SK-N-SH (cell line): ENCODE data around the gene ZNF837.
"Not testable (repeated sequence)": the region's sequence is repeated elsewhere in the genome, so short reads cannot be mapped to it uniquely, and the experiment has no call there.

Source experiments
- EZH2phosphoT487 ChIP-seq: fragments of 200-600 bp; sonication (generic); IDR thresholded peaks from 2 replicates; pipeline ENCODE4 v1.6.1; 2017; ENCODE audit warnings: low read depth, mixed run types, mild to moderate bottlenecking, antibody characterized with exemption, moderate library complexity, borderline replicate concordance
- GABPA ChIP-seq: IDR thresholded peaks from 2 replicates; pipeline ENCODE4 v1.4.0; 2012; ENCODE audit warnings: low read depth, mild to moderate bottlenecking
- MXI1 ChIP-seq: IDR thresholded peaks from 2 replicates; pipeline ENCODE4 v1.6.1; 2012; ENCODE audit warnings: mild to moderate bottlenecking, low read depth, low read length, improper control_type of control experiment
- RAD21 ChIP-seq: IDR thresholded peaks from 2 replicates; pipeline ENCODE4 v1.6.1; 2012; ENCODE audit warnings: mild to moderate bottlenecking, low read length
- RCOR1 ChIP-seq: fragments of 150-350 bp; IDR thresholded peaks from 2 replicates; pipeline ENCODE4 v1.6.1; 2017; ENCODE audit warnings: antibody characterized with exemption, low read length
- REST ChIP-seq: IDR thresholded peaks from 2 replicates; pipeline ENCODE4 v1.6.1; 2012; ENCODE audit warnings: mild to moderate bottlenecking, low read depth, low read length, moderate library complexity
- TEAD4 ChIP-seq: IDR thresholded peaks from 2 replicates; pipeline ENCODE4 v1.4.0; 2012; ENCODE audit warnings: mild to moderate bottlenecking, borderline replicate concordance; ENCODE audit not compliant: insufficient read depth
- YY1 ChIP-seq: IDR thresholded peaks from 2 replicates; pipeline ENCODE4 v1.4.0; 2012; ENCODE audit warnings: low read depth, mild to moderate bottlenecking
- TF ChIP-seq, protein P1 (sequence below): fragments of 200-600 bp; sonication (generic); IDR thresholded peaks from 2 replicates; pipeline ENCODE4 v1.6.1; 2017; ENCODE audit warnings: antibody characterized with exemption, mild to moderate bottlenecking, moderate library complexity
- TF ChIP-seq, protein P2 (sequence below): fragments of 150-350 bp; IDR thresholded peaks from 2 replicates; pipeline ENCODE4 v1.6.1; 2017; ENCODE audit warnings: antibody characterized with exemption, low read length, low read depth, borderline replicate concordance

DNA sequence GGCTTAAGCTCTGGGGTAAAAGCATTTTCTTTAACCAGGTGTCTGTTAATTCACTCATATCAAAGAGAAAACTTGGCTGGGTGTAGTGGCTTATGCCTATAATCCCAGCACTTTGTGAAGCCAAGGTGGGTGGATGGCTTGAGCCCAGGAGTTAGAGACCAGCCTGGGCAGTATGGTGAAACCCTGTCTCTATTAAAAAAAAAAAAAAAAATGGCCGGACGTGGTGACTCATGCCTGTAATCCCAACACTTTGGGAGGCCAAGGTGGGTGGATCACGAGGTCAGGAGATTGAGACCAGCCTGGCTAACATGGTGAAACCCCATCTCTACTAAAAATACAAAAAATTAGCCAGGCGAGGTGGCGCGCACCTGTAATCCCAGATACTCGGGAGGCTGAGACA, 4.1 kb downstream of the ZNF837 start:
- TF ChIP-seq, protein P1, sequence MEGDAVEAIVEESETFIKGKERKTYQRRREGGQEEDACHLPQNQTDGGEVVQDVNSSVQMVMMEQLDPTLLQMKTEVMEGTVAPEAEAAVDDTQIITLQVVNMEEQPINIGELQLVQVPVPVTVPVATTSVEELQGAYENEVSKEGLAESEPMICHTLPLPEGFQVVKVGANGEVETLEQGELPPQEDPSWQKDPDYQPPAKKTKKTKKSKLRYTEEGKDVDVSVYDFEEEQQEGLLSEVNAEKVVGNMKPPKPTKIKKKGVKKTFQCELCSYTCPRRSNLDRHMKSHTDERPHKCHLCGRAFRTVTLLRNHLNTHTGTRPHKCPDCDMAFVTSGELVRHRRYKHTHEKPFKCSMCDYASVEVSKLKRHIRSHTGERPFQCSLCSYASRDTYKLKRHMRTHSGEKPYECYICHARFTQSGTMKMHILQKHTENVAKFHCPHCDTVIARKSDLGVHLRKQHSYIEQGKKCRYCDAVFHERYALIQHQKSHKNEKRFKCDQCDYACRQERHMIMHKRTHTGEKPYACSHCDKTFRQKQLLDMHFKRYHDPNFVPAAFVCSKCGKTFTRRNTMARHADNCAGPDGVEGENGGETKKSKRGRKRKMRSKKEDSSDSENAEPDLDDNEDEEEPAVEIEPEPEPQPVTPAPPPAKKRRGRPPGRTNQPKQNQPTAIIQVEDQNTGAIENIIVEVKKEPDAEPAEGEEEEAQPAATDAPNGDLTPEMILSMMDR: not testable (repeated sequence)
- TF ChIP-seq, protein P2, sequence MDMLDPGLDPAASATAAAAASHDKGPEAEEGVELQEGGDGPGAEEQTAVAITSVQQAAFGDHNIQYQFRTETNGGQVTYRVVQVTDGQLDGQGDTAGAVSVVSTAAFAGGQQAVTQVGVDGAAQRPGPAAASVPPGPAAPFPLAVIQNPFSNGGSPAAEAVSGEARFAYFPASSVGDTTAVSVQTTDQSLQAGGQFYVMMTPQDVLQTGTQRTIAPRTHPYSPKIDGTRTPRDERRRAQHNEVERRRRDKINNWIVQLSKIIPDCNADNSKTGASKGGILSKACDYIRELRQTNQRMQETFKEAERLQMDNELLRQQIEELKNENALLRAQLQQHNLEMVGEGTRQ: not testable (repeated sequence)
- not testable (repeated sequence) for TF ChIP-seq GABPA, MXI1, REST, RCOR1, EZH2phosphoT487, YY1, TEAD4, RAD21
